GM21367 (cell line): ENCODE results near the gene PPIF.

Experiments used
- ATAC-seq: cut with Tn5 transposase; IDR thresholded peaks from one replicate; pipeline ENCODE4 v1.9.1; 2021; ENCODE audit not compliant: unreplicated experiment

PPIF gene

GRCh38 chr10:79367426-79368189 is 20.3 kb downstream of the PPIF start:
- no peak for ATAC-seq

GRCh38 chr10:79372871-79373270 is 25.6 kb downstream of the PPIF start:
- ATAC-seq = no peak

GRCh38 chr10:79374312-79375191 is 27.3 kb downstream of the PPIF start:
- ATAC-seq = no peak

- ATAC-seq = no peak
Observed at GRCh38 chr10:79375321-79376077, 28.2 kb downstream of the PPIF start.

GRCh38 chr10:79376078-79376628 is 28.9 kb downstream of the PPIF start:
- no peak for ATAC-seq

DNA sequence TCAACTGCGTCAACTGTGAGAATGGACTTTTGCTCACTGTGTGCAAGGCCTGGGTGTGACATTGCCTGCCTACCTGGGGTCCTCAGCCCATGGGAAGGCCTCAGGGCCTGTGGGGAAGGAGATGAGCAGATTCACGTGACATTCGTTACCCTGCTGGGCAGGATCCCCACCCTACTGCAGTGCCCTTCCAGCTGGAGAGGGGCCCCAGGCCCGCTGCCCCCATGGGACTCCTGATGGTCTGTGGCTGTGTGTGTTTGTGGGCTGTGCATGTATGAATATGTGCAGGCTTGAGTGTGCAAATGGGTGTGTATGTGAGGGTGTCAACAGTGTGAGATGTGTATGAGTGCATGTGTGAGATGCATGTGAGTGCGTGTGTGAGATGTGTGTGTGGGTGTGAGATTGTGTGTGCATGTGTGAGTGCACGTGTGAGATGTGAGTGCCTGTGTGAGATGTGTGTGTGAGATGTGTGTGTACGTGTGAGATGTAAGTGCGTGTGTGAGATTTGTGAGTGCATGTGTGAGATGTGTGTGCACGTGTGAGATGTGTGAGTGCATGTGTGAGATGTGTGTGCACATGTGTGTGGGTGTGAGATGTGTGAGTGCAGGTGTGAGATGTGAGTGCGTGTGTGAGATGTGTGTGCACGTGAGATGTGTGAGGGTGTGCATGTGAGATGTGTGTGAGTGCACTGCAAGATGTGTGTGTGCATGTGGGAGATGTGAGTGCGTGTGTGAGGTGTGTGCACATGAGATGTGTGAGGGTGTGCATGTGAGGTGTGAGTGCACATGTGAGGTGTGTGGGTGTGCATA is 29.7 kb downstream of the PPIF start:
- ATAC-seq = no peak

GRCh38 chr10:79377557-79378382 is 30.5 kb downstream of the PPIF start:
- no peak for ATAC-seq

GRCh38 chr10:79378383-79378646 is 31.0 kb downstream of the PPIF start:
- ATAC-seq = no peak

DNA sequence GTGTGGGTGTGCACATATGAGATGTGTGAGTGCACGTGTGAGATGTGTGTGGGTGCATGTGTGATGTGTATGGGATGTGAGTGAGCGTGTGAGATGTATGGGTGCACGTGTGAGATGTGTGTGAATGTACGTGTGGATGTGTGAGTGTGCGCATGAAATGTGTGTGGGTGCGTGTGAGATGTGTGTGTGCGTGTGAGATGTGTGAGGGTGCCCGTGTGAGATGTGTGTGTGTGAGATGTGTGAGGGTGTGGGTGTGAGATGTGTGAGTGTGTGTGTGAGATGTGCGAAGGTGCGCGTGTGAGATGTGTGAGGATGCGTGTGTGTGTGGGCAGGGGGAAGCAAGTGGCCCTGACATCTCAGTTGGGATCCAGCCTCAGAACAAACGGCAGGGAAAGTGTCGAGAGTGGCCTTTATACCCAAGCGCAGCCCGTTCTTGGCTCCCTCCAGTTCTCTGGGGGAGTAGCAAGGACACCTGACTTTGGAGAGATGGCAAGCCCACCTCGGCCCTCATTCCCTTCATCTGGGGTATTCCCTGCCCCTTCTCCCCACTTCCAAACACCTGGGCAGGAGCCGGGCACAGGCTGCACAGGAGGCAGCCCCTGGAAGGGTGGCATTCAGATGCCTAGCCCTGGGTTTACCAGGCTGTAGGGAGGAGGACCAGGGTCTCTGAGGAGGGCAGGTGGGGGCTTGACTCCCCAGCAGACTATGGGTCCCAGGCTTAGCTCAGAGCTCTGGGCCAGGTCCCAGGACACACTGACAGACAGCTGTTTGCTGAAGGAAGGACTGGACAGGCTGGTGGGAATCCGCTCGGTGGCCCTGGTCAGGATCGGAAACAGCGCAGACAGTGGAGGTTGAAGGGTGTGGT is 31.6 kb downstream of the PPIF start:
- no peak for ATAC-seq

DNA sequence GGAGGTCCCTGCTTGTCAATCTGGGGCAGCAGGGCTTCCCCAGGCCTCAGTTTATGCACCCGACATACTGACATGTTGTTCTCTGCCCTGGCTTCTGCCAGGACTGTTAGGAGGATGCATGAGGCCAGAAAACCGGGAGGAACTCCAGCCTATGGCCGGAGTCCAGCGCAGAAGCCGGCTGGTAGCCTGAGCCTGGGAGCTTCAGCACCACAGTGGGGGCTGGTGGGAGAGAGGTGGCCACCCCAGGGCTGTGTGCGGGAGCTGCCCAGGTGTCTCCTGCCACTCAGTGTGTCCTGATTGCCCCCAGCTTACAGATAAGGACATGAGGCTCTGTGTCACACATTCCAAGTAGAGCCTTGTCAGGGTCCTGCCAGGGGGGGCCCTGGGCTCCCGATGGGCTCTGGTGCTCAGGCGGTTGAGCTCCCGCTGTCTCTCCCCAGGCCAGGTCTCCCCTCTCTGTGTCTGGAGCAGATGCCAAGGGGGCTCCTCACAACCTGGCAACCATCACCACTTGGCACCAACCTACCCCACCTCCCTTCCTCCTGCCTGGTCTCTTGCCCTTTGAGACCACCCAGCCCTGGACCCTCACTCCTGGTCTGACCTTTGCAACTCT is 32.3 kb downstream of the PPIF start:
- ATAC-seq = no peak

DNA sequence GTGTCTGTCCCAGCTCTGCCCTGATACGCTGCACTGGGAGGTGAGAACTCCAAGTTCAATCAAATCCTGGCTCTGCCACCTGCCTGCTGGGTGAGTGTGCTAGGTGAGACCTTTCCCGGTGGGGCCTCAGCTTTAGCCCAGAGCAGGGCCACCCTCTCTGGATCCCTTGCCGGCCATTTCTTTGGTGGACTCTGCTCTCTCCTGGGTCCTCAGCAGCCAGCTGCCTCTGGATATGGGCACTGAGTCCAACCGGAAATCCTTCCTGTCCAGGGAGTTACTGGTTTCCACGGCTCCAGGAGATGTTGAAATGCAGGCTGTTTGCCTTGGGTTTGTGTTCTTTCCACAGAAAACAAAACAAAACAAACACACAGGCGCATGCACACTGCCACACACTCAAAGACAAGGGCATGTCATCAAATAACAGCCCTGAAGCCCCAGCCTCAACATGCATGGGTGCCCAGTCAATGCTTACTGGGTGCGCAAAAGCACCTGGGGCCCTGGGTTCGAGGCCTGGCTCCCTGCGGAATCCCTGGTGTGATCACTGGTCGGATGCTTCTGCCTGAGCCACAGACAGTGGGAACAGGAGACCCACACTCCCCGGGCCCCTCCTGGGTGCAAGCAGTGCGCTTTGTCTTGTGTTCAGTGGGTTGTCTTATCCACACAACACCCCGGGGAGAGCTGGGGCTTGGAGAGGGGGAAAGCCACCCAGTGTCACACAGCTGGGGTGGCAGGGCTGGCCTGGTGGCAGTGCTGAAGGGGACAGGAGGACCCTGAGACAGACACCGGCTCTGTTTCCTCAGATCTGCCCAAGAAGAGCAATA is 33.1 kb downstream of the PPIF start:
- no peak for ATAC-seq

GRCh38 chr10:79380946-79381721 is 33.9 kb downstream of the PPIF start:
- ATAC-seq = no peak

GRCh38 chr10:79381804-79382221 is 34.5 kb downstream of the PPIF start:
- no peak for ATAC-seq

- no peak for ATAC-seq
Observed at GRCh38 chr10:79382491-79382941, 35.2 kb downstream of the PPIF start.

GRCh38 chr10:79383974-79384606 is 36.8 kb downstream of the PPIF start:
- ATAC-seq = no peak

DNA sequence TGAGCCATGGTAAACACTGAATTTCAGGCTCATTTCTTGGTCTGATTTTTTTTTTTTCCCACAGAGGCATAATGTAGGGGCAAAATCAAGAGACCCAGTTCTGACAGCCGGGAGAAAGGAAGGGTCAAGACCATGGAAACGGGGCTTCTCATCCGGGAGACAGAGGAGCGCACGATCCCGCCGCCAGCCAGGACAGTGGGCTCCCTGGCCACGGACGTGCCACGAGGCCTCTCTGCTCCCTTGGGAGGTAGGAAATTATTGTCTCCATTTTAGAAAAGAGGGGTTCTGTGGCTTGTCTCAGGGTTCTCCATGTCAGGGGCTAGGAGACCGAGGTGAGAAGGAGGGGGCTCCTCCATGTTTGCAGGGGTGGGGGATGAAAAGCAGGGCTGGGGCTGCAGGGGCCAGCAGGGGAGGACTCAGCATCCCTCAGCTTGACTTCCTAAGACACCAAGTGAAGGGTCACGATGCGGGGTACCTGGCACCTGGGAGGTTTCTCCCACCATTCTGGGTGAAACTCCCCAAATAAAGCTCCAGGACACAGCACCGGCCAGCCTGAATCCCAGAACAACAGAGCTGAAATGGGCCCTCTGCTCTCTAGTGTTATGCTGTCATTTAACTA is 37.6 kb downstream of the PPIF start:
- ATAC-seq = no peak
